GM19351 (cell line): ENCODE data around the gene CEP112.
"Not testable (repeated sequence)": the region's sequence is repeated elsewhere in the genome, so short reads cannot be mapped to it uniquely, and the experiment has no call there.

Experiments
- ATAC-seq: cut with Tn5 transposase; IDR thresholded peaks from one replicate; pipeline ENCODE4 v1.9.1; 2021; ENCODE audit warnings: mild to moderate bottlenecking, moderate library complexity; ENCODE audit not compliant: unreplicated experiment

Gene CEP112

DNA sequence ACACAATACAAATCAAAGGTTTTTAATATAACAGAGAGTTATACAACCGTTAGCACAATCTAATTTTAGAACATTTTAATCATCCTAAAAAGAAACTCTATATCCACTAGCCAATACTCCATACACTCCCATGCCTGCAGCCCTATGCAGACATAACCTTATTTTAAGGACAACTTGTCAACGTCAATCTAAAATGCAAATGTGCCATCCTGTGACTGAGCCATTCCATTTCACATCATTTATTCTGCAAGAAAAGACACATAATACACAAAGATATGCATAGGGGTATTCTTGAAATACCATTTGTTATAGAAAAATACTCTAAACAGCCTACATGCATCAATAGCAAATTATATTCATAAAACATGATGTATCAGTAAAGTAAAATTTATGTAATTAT is 106.7 kb downstream of the CEP112 start:
- ATAC-seq: no peak

DNA sequence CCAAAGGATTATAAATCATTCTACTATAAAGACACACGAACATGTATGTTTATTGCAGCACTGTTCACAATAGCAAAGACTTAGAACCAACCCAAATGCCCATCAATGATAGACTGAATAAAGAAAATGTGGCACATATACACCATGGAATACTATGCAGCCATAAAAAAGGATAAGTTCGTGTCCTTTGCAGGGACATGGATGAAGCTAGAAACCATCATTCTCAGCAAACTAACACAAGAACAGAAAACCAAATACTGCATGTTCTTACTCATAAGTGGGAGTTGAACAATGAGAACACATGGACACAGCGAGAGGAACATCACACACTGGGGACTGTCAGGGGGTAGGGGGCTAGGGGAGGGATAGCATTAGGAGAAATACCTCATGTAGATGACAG is 111.3 kb downstream of the CEP112 start:
- not testable (repeated sequence) for ATAC-seq

DNA sequence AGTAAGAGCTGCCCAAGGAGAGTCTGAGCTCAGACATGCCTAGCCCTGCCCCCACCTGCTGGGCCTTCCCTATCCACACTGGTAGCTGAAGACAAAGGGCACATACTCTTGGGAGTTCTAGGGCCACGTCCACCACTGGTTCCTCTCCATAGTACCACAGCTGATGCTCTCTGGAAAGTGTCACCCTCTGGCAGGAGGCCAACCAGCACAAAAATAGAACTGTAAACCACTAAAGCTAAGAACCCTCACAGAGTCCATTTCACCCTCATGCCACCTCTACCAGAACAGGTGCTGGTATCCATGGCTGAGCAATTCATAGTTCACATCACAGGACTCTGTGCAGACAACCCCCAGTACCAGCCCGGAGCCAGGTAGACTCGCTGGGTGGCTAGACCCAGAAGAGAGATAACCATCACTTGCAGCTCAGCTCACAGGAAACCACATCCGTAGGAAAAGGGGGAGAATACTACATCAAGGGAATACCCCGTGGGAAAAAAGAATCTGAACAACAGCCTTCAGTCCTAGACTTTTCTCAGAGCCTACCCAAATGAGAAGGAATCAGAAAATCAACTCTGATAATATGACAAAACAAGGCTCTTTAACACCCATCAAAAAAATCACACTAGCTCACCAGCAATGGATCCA is 115.3 kb downstream of the CEP112 start:
- no peak for ATAC-seq

DNA sequence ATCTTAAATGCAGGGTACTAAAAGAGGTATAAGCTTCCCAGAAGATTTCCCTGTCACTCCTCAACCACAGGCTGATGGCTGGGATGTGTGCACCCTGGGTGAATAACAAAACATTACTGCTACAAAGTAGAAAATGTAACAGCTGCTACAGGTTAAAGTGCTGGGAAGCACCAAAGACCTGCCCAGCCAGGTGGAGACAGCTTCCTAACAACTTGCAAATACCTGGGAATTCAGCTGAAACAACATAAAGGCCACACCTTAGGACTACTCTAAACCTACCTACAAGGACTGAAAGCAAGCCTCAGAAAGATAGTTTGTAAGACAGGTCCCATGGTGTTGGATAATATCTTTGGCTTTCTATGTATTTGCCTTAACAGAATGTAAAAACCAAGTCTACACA is 118.5 kb downstream of the CEP112 start:
- ATAC-seq: no peak

DNA sequence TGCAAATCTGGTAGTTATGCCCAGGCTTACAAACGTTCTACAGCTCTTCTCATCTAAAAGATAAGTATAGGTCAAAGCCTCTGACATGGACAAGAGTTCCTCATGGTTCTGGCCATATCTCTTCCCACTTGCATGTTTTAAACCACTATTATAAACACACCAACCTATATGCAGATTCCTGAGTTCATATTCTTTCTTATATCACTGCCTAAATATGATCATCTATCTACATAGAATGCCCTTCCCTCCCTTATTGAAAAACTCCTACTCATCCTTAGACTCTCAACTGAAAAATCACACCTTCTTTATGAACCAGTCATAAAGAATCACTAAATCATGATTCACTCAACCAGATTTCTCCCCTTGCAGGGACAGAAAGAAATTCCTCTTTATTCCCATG is 128.2 kb downstream of the CEP112 start:
- no peak for ATAC-seq

DNA sequence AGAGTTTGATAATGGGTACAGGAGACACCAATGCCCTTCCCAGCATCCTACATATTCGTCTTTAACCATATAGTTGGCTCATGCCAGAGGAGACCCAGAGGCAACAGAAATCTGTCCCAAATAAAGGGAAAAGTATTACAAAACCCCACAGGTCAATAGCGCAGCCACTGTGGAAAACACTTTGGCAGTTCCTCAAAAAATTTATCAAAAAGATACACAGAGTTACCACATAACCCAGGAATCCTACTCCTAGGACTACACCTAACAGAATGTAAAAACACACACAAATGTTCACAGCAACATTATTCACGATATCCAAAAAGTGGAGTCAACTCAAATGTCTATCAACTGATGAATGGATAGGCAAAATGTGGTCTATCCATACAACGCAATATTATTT is 135.8 kb downstream of the CEP112 start:
- ATAC-seq: no peak

DNA sequence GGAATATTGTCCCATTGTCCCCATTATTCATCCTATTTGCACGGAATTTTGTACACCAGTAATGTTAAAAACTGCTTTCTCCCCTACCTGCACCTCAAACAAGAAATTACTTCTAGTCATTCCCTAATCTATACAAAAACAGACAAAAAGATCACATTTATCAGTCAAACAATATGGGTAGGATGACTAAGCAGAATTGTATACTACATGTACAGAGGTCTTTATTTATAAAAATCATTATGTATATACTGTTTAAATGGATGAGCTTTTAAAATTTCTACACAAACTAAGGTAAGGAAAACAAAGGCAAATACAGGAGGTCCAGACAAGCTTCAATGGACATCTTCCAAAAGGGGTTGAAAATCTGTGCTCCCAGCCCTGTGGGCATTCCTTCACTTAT is 137.7 kb downstream of the CEP112 start:
- ATAC-seq: no peak

DNA sequence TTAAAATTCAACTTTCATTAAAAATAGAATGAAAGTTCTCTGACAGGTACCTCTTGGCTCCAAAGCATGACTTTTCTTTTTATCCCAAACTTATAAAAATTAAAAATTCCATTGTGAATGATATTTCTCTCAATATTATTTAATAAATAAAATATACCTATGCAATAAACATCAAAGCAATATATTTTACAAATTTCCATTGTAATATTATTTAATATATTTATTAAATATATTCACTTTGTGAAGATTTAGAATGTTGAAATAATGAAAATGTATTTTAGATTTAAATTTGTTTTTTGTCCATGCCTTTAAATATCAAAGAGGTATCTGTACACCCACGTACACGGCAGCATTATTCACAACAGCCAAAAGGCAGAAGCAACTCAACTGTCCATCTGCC is 147.8 kb downstream of the CEP112 start:
- ATAC-seq: no peak

DNA sequence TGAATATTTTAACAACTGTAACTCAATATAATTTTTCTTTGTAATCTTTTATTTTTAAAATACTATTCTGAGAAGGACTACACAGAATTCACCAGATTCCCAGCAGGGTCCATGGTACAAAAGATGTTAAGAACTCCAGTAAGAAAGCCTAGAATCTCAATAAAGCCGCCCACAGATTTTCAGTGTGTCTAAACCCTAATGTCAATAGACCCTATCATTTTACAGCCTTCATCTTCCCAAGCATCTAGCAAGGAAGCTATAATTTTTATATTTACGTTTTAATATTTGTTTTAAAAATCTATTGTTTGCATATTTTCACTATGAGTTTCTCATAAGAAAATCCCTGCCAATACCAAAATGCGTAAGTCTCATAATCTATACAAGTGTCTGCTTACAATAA is 148.5 kb downstream of the CEP112 start:
- no peak for ATAC-seq

DNA sequence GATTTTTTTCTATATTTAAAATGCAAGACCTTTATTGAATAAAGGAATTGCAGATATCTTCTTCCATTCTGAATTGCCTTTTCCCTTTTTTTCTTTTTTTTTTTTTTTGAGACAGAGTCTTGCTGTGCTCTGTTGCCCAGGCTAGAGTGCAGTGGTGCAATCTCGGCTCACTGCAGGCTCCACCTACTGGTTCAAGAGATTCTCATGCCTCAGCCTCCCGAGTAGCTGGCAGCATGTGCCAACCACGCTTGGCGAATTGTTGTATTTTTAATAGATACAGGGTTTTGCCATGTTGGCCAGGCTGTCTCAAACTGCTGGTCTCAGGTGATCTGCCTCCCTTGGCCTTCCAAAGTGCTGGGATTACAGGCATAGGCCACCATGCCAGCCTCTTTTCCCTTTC is 151.5 kb downstream of the CEP112 start:
- no peak for ATAC-seq

DNA sequence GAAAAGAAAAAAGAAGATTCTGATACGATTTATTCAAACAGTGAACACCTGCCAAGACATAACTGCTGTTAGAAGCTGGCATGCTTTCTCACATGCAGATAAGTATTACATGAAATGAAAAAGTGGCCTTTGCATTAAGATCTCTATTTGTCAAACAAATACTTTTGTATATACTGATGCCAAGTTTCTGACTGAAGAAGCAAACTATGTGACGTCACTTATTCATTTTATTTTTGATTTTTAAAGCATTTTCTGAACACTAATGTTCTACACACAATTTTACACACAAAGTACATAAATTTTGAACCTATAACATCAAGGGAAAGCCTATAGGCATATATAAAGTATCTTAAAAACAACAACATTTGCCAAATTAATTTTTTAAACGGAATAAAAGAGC is 153.8 kb downstream of the CEP112 start:
- no peak for ATAC-seq

DNA sequence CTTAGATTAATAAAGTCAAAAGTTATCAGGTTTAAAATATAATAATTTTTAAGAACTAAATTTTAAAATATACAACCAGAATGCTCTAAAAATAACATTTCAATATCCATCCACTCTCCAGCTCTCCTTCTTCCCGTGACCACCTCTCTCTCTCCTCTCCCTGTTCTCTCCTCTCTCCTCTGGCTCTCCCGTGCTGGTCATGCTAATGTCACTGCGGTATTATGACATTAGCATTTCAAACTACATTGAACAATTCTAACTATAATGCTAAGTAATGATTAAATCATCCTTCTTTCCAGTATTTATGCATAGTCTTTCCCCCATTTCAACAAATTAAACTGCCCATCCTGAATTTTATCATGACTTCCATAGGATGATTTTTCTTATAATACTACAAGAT is 154.7 kb downstream of the CEP112 start:
- ATAC-seq: no peak

DNA sequence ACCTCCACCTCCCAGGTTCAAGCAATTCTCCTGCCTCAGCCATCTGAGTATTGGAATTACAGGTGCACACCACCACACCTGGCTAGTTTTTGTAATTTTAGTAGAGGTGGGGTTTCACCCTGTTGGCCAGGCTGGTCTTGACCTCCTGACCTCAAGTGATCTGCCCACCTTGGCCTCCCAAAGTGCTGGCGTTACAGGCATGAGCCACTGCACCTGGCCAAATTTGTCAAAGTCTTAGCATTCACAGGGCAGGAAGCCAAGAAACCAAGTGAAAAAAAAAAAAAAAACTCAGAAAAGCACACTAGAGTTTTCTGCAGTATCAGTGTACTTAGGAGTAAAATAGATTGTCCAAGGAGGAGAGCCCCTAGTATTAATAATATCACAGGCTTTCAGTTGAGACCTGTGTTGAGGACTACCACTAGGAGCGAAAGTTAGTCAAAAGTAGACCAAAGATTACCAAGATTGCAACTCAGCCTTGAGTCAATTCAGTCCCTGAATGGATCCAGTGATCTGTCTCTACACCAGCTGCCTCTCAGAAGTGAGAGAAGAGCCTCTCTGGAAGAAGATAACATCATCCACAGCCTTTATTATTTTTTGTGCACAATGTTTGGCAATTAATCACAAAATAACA is 159.7 kb downstream of the CEP112 start:
- ATAC-seq: peak; percentile 95

DNA sequence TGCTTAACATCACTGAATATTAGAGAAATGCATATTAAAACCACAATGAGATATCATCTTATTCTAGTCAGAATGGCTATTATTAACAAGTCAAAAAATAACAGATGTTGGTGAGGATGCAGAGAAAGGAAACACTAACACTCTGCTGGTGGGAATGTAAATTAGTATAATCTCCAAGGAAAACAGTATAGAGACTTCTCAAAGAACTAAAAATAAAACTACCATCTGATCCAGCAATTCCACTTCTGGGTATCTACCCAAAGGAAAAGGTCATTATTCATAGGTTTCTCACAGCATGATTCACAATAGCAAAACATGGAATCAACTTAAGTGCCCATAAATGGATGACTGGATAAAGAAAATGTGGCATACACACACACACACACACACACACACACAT is 166.4 kb downstream of the CEP112 start:
- ATAC-seq: no peak

DNA sequence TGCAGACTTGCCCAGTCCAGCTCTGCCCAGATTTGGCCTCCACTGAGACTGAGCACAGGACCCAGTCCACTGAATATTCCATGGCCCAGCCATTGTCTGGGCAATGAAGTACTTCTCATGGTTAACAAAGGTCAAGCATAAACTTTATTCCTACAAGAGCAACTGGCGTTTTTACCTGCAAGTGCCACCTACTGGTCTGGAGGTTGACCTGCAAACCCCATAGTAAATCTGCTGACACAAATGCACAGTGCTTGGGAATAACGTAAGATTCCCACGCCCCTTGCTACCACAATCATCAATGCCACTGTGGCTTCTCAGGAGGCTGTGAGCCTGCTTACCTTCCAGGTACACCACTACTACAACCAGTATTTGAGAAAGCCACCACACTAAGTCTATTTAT is 170.2 kb downstream of the CEP112 start:
- no peak for ATAC-seq

DNA sequence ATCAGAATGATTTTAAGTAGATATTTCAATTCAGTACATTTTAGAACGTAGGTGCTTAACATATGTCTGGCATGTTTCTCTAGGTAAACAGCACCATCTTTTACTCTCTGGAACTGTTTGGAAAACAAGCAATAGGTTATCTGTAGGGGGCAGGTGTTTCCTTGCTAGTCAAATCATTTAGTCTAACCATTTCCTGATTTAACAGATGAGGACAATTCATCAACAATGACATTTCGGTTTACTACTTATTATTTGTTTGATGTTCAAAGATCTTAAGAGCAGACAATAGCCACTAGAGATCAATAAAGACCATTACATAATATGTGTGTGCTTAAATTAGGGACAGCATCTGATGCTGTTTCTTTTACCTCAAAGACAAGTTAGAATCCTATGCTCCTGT is 173.1 kb downstream of the CEP112 start:
- ATAC-seq: no peak

DNA sequence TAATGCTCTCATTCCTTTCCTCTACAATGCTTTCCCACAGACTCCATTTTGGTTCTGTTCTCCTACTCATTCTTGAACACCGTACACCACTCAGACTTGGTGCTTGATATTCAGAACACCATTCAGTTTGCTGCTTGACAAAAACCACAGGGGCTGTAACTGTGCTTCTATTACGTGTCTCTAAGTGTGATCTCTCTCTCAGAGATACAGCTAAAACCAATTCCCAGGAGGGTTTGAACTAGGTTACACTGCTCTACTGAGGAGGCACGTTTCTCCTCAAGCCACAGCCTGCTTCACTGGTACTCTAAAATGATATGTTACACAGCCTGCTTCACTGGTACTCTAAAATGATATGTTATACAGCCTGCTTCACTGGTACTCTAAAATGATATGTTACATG is 175.7 kb downstream of the CEP112 start:
- ATAC-seq: no peak

DNA sequence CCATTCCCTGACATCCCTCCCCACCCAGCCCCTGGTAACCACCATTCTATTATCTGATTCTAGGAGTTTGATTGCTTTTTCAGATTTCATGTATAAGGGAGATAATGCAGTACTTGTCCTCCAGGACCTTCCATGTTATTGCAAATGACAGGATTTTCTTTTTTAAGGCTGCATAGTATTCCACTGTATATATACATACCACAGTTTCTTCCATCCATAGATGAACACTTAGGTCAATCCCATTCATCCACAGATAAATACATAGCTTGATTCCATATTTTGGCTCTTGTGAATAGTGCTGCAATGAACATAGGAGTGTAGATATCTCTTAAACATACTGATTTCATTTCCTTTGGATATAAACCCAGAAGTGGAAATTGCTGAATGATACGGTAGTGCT is 183.3 kb downstream of the CEP112 start:
- no peak for ATAC-seq

DNA sequence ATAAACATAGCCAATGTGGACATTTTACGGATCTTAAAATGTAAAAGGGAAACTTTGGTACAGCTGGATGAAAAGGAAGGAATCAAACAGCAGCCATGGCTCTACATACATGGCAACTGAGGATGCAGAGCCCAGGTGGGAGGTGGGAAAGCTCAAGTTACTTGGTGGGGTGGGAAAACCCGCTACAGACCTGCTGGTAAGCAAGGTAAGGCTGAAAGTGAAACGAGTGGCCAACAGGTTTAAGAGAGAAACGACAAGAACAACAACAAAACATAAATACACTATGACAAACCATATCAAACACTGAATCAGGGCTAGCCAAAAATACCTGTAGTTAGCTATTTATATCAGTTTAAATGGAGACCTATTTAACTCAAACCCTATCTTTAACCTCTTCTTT is 185.3 kb downstream of the CEP112 start:
- ATAC-seq: no peak

DNA sequence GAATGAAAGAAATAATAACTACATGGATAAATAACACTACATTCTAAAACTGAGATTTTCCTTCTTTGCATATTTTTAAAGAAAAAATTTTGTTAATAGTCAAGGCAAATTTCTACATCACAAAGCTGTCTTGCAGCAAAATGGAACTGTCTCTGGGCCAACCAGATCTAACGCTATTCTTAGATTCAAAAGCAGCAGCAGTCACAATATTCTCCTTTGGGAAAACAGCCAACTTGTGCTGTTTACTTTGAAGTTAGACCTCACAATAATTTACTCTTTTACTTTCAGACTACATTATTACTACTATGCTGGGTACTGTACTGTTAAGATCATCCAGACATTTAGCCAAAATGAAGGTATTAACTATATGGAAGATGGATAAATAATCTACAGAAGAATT is 189.1 kb downstream of the CEP112 start:
- ATAC-seq: no peak

DNA sequence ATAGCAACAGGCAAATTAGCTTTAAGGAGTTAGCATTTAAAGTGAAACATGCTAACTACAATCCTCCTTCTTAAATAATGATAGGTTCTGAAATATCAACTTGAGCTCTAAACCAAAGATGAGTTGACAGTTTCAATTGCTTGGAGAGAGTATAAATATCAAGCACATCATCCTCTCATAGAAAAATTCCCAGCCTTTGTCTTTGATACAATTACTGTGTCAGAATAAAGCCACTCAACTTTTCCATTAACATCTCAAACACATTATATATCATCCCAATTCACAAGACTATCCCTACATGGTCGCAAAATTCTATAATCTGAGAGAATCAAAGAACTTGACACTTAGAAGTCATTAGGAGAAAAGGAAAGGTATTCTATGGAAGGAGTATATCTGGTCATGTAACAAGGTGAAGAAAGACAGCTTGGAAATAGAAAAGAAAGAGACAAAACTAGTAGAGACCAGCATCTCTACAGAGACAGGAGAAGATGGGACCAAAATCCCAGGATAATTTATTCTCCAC is 189.8 kb downstream of the CEP112 start:
- no peak for ATAC-seq

DNA sequence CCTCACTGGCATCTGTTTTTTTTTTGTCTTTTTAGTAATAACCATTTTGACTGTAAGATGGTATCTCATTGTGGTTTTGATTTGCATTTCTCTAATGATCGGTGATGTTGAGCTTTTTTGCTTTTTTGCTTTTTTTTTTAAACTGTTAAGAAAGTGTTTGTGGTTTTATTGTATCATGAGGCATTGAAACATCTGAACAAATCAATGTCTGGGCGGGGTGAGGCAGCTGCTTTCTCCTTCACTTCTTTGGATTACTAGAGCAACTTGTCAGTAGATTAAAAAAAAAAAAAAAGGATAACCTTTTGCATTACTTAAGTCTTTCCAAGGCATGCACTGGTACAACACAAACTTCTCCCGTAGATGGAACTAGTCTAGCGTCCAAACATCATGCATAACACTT is 191.7 kb downstream of the CEP112 start:
- no peak for ATAC-seq

DNA sequence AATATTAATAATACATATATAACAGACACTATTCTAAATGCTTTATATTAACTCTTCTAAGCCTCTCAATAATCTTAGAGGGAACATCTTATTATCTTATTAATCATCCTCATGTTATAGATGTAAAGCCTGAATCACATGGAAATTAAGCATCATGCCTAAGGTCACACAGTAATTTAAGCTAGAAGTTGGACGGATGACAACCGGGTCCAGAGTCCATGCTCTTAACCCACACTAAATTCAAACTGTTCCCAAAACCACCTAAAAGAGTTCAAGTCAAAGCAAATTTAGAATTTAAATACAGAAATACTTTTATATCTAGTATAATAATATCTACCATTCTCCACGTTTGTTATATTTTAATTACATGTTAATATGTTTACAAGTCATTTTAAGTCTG is 193.3 kb downstream of the CEP112 start:
- no peak for ATAC-seq
